NCI-H2107 (cell line): Measurements from ENCODE around the gene ZIC1.

Experiments used
- DNase-seq: peaks from one replicate; lab custom pipeline; 2025; lab: John Stamatoyannopoulos, UW

Gene ZIC1

GRCh38 chr3:147409143-147410115 lies at the start of gene ZIC1:
Gene ZIC1 (plus strand): TSS chr3:147409365. CDS start chr3:147410113, 748 bp downstream.
- no peak for DNase-seq

- no peak for DNase-seq
Observed at GRCh38 chr3:147360051-147360439, 49.1 kb upstream of the ZIC1 start.

GRCh38 chr3:147360646-147361453 lies 48.3 kb upstream of the ZIC1 start:
- peak; percentile 9 for DNase-seq

- DNase-seq: peak; percentile 48
Observed at GRCh38 chr3:147361454-147362420, 47.4 kb upstream of the ZIC1 start.

GRCh38 chr3:147364771-147365170 lies 44.4 kb upstream of the ZIC1 start:
- DNase-seq: no peak

- DNase-seq: no peak
Observed at GRCh38 chr3:147365196-147366115, 43.7 kb upstream of the ZIC1 start.

GRCh38 chr3:147367676-147368075 lies 41.5 kb upstream of the ZIC1 start:
- DNase-seq: no peak

- DNase-seq: no peak
Observed at GRCh38 chr3:147368151-147368550, 41.0 kb upstream of the ZIC1 start.

- DNase-seq: no peak
Observed at GRCh38 chr3:147368561-147369221, 40.5 kb upstream of the ZIC1 start.

- no peak for DNase-seq
Observed at GRCh38 chr3:147369231-147369630, 39.9 kb upstream of the ZIC1 start.

GRCh38 chr3:147369661-147370123 lies 39.5 kb upstream of the ZIC1 start:
- DNase-seq: no peak

- no peak for DNase-seq
Observed at GRCh38 chr3:147370349-147370748, 38.8 kb upstream of the ZIC1 start.

GRCh38 chr3:147371140-147371539 lies 38.0 kb upstream of the ZIC1 start:
- DNase-seq: no peak

- DNase-seq: no peak
Observed at GRCh38 chr3:147371771-147372340, 37.3 kb upstream of the ZIC1 start.

GRCh38 chr3:147372525-147373027 lies 36.6 kb upstream of the ZIC1 start:
- DNase-seq: no peak

- no peak for DNase-seq
Observed at GRCh38 chr3:147373301-147373700, 35.9 kb upstream of the ZIC1 start.

- DNase-seq: no peak
Observed at GRCh38 chr3:147377412-147378367, 31.5 kb upstream of the ZIC1 start.

GRCh38 chr3:147379651-147380050 lies 29.5 kb upstream of the ZIC1 start:
- DNase-seq: no peak
